ENCODE data around the gene ZNF512. TPM values are rescaled to one million over a fixed set of nuclear protein-coding genes. Genes with fewer than 3 reads are reported as not detected.
"Not testable (repeated sequence)": the region's sequence is repeated elsewhere in the genome, so short reads cannot be mapped to it uniquely, and the experiment has no call there.

The ZNF512 gene, protein sequence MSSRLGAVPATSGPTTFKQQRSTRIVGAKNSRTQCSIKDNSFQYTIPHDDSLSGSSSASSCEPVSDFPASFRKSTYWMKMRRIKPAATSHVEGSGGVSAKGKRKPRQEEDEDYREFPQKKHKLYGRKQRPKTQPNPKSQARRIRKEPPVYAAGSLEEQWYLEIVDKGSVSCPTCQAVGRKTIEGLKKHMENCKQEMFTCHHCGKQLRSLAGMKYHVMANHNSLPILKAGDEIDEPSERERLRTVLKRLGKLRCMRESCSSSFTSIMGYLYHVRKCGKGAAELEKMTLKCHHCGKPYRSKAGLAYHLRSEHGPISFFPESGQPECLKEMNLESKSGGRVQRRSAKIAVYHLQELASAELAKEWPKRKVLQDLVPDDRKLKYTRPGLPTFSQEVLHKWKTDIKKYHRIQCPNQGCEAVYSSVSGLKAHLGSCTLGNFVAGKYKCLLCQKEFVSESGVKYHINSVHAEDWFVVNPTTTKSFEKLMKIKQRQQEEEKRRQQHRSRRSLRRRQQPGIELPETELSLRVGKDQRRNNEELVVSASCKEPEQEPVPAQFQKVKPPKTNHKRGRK
- 23.9 and 25.1 TPM in 2 replicates for total RNA-seq

- intact Hi-C loops (cut with micrococcal nuclease): loop anchor here (10.0 kb wide), 1 partner anchor 88 kb away; the partner anchor contains the start of genes FNDC4 and GCKR
- peak within 1 kb of the TSS; percentile 93 for H3K27ac Mint-ChIP-seq
These were observed at the start of gene ZNF512 for GRCh38 chr2:27582695-27583389. ZNF512 (plus strand) TSS chr2:27583042; CDS start chr2:27583113, 71 bp downstream.

DNA sequence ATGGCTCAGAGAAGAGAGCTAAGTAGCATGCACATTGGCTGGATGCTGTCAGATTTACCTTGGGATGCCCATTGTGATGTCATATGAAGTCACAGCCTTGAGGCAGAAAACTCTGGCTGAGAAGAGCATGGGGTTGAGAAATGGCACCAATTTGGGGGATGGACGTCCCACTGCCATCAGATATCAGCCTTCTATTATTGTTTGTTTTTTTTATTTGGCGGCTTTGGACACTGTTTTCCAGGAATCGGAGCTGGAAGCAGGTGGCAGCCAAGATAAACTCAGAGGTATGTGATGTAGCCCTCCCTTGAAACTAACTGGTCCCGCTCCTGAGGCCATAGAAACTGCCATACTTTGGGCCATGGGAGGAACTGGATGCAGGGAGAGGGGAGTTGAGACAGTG lies 45.6 kb upstream of the ZNF512 start:
- intact Hi-C loops (cut with micrococcal nuclease): no loop called here
- H3K4me1 Mint-ChIP-seq (ENCODE audit: low read depth): no peaks in the 10 kb centered on the region
- no peak for DNase-seq (ENCODE audit: low spot score)
- no peaks in the 10 kb centered on the region for H3K36me3 Mint-ChIP-seq (ENCODE audit: low read depth)
- H3K27ac Mint-ChIP-seq: no peak overlapping the region
- H3K4me3 Mint-ChIP-seq (ENCODE audit: low read depth): no peak overlapping the region
- H3K9me3 Mint-ChIP-seq: no peaks in the 10 kb centered on the region
- H3K27me3 Mint-ChIP-seq (ENCODE audit: low read depth): peaks cover 28% of the 10 kb centered on the region

More at GRCh38 chr2:27582695-27583389, at the start of gene ZNF512:
- H3K4me1 Mint-ChIP-seq (ENCODE audit: low read depth): peaks cover 42% of the 10 kb centered on the region
- peaks cover 40% of the 10 kb centered on the region for H3K36me3 Mint-ChIP-seq (ENCODE audit: low read depth)
- H3K9me3 Mint-ChIP-seq: peaks cover under 1% of the 10 kb centered on the region
- H3K27me3 Mint-ChIP-seq (ENCODE audit: low read depth): peaks cover 4% of the 10 kb centered on the region
- H3K4me3 Mint-ChIP-seq (ENCODE audit: low read depth): peak within 1 kb of the TSS; percentile 98
- DNase-seq (ENCODE audit: low spot score): peak; percentile 79

DNA sequence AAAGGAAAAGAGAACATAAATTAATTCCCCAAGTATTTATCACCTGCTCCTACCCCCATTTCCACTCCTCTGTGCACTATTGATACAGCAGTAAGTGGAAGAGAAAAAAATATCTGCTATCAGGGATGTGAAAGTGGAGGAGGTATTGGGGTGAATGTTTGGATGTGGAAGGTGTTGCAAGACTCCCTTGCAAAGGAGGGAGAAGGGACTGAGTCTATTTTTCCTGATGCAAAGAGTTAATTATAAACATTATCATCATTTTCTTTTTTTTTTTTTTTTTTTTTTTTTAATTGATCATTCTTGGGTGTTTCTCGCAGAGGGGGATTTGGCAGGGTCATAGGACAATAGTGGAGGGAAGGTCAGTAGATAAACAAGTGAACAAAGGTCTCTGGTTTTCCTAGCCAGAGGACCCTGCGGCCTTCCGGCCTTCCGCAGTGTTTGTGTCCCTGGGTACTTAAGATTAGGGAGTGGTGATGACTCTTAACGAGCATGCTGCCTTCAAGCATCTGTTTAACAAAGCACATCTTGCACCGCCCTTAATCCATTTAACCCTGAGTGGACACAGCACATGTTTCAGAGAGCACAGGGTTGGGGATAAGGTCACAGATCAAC lies 43.9 kb upstream of the ZNF512 start:
- peaks cover 26% of the 10 kb centered on the region for H3K27me3 Mint-ChIP-seq (ENCODE audit: low read depth)
- H3K4me1 Mint-ChIP-seq (ENCODE audit: low read depth); H3K9me3 Mint-ChIP-seq; intact Hi-C loops (cut with micrococcal nuclease); H3K4me3 Mint-ChIP-seq (ENCODE audit: low read depth); DNase-seq (ENCODE audit: low spot score); H3K36me3 Mint-ChIP-seq (ENCODE audit: low read depth); H3K27ac Mint-ChIP-seq: not testable (repeated sequence)

- H3K9me3 Mint-ChIP-seq; intact Hi-C loops (cut with micrococcal nuclease); DNase-seq (ENCODE audit: low spot score): not testable (repeated sequence)
These were observed 43.2 kb upstream of the ZNF512 start for GRCh38 chr2:27539649-27540048.

DNA sequence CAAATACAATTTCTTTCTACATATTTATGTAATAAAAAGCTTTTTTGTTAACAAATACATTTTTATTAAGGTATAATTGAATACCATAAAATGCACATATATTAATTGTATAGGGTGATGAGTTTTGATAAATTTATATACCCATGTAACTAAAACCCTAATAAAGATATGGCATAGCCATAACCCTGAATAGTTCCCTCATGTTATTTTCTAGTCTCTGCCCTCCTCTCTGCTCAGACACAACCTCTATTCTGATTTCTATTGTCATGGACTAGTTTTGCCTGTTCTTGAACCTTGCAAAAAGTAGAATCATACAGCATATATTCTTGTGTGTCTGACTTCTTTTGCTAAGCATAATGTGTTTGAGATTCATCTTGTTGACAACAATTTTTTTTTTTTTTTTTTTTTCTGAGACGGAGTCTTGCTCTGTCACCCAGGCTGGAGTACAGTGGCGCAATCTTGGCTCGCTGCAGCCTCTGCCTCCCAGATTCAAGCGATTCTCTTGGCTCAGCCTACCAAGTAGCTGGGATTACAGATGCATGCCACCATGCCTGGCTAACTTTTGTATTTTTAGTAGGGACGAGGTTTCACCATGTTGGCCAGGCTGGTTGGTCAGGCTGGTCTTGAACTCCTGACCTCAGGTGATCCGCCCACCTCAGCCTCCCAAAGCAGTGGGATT lies 38.6 kb upstream of the ZNF512 start:
- H3K4me1 Mint-ChIP-seq (ENCODE audit: low read depth): no peaks in the 10 kb centered on the region
- H3K4me3 Mint-ChIP-seq (ENCODE audit: low read depth): no peak overlapping the region
- no peaks in the 10 kb centered on the region for H3K36me3 Mint-ChIP-seq (ENCODE audit: low read depth)
- DNase-seq (ENCODE audit: low spot score): no peak
- intact Hi-C loops (cut with micrococcal nuclease): no loop called here
- peaks cover 4% of the 10 kb centered on the region for H3K9me3 Mint-ChIP-seq
- H3K27ac Mint-ChIP-seq: no peak overlapping the region
- H3K27me3 Mint-ChIP-seq (ENCODE audit: low read depth): peaks cover 3% of the 10 kb centered on the region

More at GRCh38 chr2:27539649-27540048, 43.2 kb upstream of the ZNF512 start:
- H3K27me3 Mint-ChIP-seq (ENCODE audit: low read depth): peaks cover 22% of the 10 kb centered on the region
- not testable (repeated sequence) for H3K4me1 Mint-ChIP-seq (ENCODE audit: low read depth); H3K4me3 Mint-ChIP-seq (ENCODE audit: low read depth); H3K27ac Mint-ChIP-seq; H3K36me3 Mint-ChIP-seq (ENCODE audit: low read depth)

GRCh38 chr2:27545348-27546141 lies 37.3 kb upstream of the ZNF512 start:
- no peaks in the 10 kb centered on the region for H3K36me3 Mint-ChIP-seq (ENCODE audit: low read depth)
- peaks cover 5% of the 10 kb centered on the region for H3K27me3 Mint-ChIP-seq (ENCODE audit: low read depth)
- H3K27ac Mint-ChIP-seq: no peak overlapping the region
- peaks cover 4% of the 10 kb centered on the region for H3K9me3 Mint-ChIP-seq
- no peak for DNase-seq (ENCODE audit: low spot score)
- intact Hi-C loops (cut with micrococcal nuclease): no loop called here
- H3K4me3 Mint-ChIP-seq (ENCODE audit: low read depth): no peak overlapping the region
- H3K4me1 Mint-ChIP-seq (ENCODE audit: low read depth): no peaks in the 10 kb centered on the region

GRCh38 chr2:27549303-27549702 lies 33.5 kb upstream of the ZNF512 start:
- Mint-ChIP-seq H3K27me3 (ENCODE audit: low read depth) (peaks cover 15% of the 10 kb centered on the region), H3K27ac (no peak overlapping the region), H3K4me3 (ENCODE audit: low read depth) (no peak overlapping the region)

DNA sequence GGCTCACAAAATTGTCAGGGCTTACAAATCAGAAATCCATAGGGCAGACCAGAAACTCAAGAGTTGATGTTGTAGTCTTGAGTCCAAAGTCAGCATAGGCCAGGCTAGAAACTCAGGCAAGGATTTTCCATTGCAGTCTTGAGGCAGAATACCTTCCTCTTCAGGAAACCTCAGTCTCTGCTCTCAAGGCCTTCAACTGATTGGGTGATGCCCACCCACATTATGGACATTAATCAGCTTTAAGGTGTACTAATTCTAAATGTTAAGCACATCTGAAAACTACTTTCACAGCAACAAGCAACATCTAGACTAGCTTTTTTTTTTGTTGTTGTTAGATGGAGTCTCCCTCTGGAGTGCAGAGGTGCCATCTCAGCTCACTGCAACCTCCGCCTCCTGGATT lies 31.3 kb upstream of the ZNF512 start:
- Mint-ChIP-seq H3K36me3 (ENCODE audit: low read depth) (no peaks in the 10 kb centered on the region), H3K4me3 (ENCODE audit: low read depth) (no peak overlapping the region), H3K27me3 (ENCODE audit: low read depth) (peaks cover 19% of the 10 kb centered on the region), H3K9me3 (no peaks in the 10 kb centered on the region), H3K4me1 (ENCODE audit: low read depth) (no peaks in the 10 kb centered on the region), H3K27ac (no peak overlapping the region)
- no peak for DNase-seq (ENCODE audit: low spot score)
- intact Hi-C loops (cut with micrococcal nuclease): no loop called here

More at GRCh38 chr2:27549303-27549702, 33.5 kb upstream of the ZNF512 start:
- H3K4me1 Mint-ChIP-seq (ENCODE audit: low read depth): no peaks in the 10 kb centered on the region
- DNase-seq (ENCODE audit: low spot score): no peak
- no peaks in the 10 kb centered on the region for H3K36me3 Mint-ChIP-seq (ENCODE audit: low read depth)
- intact Hi-C loops (cut with micrococcal nuclease): no loop called here
- peaks cover 4% of the 10 kb centered on the region for H3K9me3 Mint-ChIP-seq

DNA sequence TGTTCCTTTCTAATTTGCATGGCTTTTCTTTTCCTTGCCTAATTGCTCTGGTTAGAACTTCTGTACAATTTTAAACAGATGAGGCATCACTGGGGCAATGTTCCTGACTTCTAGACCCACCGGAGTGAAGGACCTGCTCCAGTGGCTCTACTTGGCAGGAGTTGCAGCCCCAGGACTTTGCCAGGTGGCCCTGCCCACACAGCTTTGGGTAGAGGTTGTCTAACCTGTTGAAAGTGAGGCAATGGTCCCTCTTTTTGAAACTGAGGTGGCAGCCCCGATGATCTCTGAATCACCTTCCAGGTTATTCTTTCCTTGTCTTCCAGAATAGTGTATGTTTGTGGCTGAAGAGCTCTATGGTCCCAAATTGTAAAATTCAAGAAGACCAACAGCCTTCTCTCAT lies 29.9 kb upstream of the ZNF512 start:
- no peaks in the 10 kb centered on the region for H3K4me1 Mint-ChIP-seq (ENCODE audit: low read depth)
- no peaks in the 10 kb centered on the region for H3K9me3 Mint-ChIP-seq
- no peak overlapping the region for H3K27ac Mint-ChIP-seq
- no peak for DNase-seq (ENCODE audit: low spot score)
- no peaks in the 10 kb centered on the region for H3K36me3 Mint-ChIP-seq (ENCODE audit: low read depth)
- intact Hi-C loops (cut with micrococcal nuclease): no loop called here
- no peak overlapping the region for H3K4me3 Mint-ChIP-seq (ENCODE audit: low read depth)
- peaks cover 19% of the 10 kb centered on the region for H3K27me3 Mint-ChIP-seq (ENCODE audit: low read depth)

DNA sequence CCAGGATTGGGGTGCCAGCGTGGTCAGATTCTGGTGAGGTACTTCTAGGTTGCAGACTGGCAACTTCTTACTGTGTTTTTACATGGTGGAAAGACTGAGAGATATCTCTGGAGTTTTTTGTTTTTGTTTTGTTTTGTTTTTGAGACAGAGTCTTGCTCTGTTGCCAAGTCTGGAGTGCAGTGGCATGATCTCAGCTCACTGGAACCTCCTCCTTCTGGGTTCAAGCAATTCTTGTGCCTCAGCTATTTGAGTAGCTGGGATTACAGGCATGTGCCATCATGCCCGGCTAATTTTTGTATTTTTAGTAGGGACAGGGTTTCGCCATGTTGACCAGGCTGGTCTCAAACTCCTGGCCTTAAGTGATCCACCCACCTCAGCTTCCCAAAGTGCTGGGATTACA lies 28.4 kb upstream of the ZNF512 start:
- DNase-seq (ENCODE audit: low spot score); intact Hi-C loops (cut with micrococcal nuclease); H3K36me3 Mint-ChIP-seq (ENCODE audit: low read depth); H3K4me1 Mint-ChIP-seq (ENCODE audit: low read depth); H3K27ac Mint-ChIP-seq; H3K9me3 Mint-ChIP-seq; H3K4me3 Mint-ChIP-seq (ENCODE audit: low read depth): not testable (repeated sequence)
- peaks cover 20% of the 10 kb centered on the region for H3K27me3 Mint-ChIP-seq (ENCODE audit: low read depth)

GRCh38 chr2:27559228-27559627 lies 23.6 kb upstream of the ZNF512 start:
- no peak for DNase-seq (ENCODE audit: low spot score)
- H3K4me3 Mint-ChIP-seq (ENCODE audit: low read depth): no peak overlapping the region
- no peak overlapping the region for H3K27ac Mint-ChIP-seq
- H3K4me1 Mint-ChIP-seq (ENCODE audit: low read depth): no peaks in the 10 kb centered on the region
- no peaks in the 10 kb centered on the region for H3K36me3 Mint-ChIP-seq (ENCODE audit: low read depth)
- H3K9me3 Mint-ChIP-seq: no peaks in the 10 kb centered on the region
- intact Hi-C loops (cut with micrococcal nuclease): no loop called here
- peaks cover 15% of the 10 kb centered on the region for H3K27me3 Mint-ChIP-seq (ENCODE audit: low read depth)

DNA sequence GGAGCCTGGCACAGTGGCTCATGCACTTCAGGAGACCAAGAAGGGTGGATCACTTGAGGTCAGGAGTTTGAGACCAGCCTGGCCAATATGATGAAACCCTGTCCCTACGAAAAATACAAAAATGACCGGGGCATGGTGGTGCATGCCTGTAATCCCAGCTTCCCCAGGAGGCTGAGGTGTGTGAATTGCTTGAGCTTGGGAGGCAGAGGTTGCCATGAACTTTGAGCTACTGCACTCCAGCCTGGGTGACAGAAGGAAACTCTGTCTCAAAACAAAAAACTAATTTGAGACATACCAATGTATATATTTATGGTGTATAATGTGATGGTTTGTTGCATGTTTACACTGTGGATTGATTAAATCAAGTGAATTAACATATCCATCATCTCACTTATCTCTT lies 21.8 kb upstream of the ZNF512 start:
- intact Hi-C loops (cut with micrococcal nuclease): no loop called here
- no peaks in the 10 kb centered on the region for H3K9me3 Mint-ChIP-seq
- no peaks in the 10 kb centered on the region for H3K4me1 Mint-ChIP-seq (ENCODE audit: low read depth)
- H3K4me3 Mint-ChIP-seq (ENCODE audit: low read depth): no peak overlapping the region
- no peak for DNase-seq (ENCODE audit: low spot score)
- H3K27ac Mint-ChIP-seq: no peak overlapping the region
- peaks cover 20% of the 10 kb centered on the region for H3K27me3 Mint-ChIP-seq (ENCODE audit: low read depth)
- H3K36me3 Mint-ChIP-seq (ENCODE audit: low read depth): no peaks in the 10 kb centered on the region

Measured in activated T-helper 2 cell treated with anti-CD3 and anti-CD28 coated beads, Interferon-gamma antibody, Interleukin-2, Interleukin-4, amounts not matched to agents 10 μg/mL and 5 μg/mL and 100 μg/mL, durations not matched to agents 14 hours and 24 hours and 36 hours (primary cell).